HepG2 (cell line): Measurements from ENCODE around the gene KIAA0408. TPM values are rescaled to one million over a fixed set of nuclear protein-coding genes. Genes with fewer than 3 reads are reported as not detected.

Source experiments
- ATAC-seq: fragments of 200-7000 bp; cut with Tn5 transposase; 3 replicates; pipeline ENCODE4 v1.9.1; 2020; ENCODE audit warnings: mild to moderate bottlenecking, moderate library complexity
- BruUV-seq: library from RNA; stranded (reverse); fragments of 400-500 nt; replicated peaks from 2 replicates; lab custom pipeline; 2021; lab: Mats Ljungman, UMichigan
- CTCF ChIA-PET: fragments of 300-600 bp; formaldehyde crosslinking; extraction: SDS; loops from one replicate; lab custom pipeline; 2021; ENCODE audit warnings: low total read pairs, inconsistent platforms, low intra/inter-chr PET ratio; lab: Yijun Ruan, JAX
- POLR2A ChIA-PET: fragments of 350-600 bp; sonication (Branson Sonifier 250); formaldehyde crosslinking; loops from one replicate; lab custom pipeline; 2020; ENCODE audit warnings: antibody characterized with exemption, inconsistent platforms; lab: Yijun Ruan, JAX
- DNase-seq: peaks from one replicate; pipeline ENCODE4 v3.0.0-alpha.2; 2015; ENCODE audit warnings: low spot score
- FAIRE-seq: peaks from 3 replicates; lab custom pipeline; 2011; peaks lifted over from hg19 to GRCh38; lab: Jason Lieb, UNC
- H2AFZ ChIP-seq: one replicate; pipeline ENCODE4 v1.6.1; 2011; ENCODE audit warnings: low read length, inconsistent platforms
- H3K27ac ChIP-seq: fragments of 300-600 bp; 3 replicates; pipeline ENCODE4 v1.8.0; 2011; ENCODE audit warnings: mixed run types, mild to moderate bottlenecking, mixed read lengths, low read length, inconsistent platforms; ENCODE audit not compliant: insufficient read depth; ENCODE audit errors: extremely low read length
- H3K27me3 ChIP-seq, 2 experiments: fragments of 200-600 bp in 1 of 2; 2 replicates in 1 of 2; 3 replicates in 1 of 2; pipeline versions ENCODE4 v1.6.0 to v1.8.0; 2011; ENCODE audit warnings: low read length in 2 of 2, mild to moderate bottlenecking in 2 of 2, moderate library complexity in 2 of 2, inconsistent platforms in 1 of 2; ENCODE audit not compliant: insufficient read depth in 2 of 2, control insufficient read depth in 1 of 2
- H3K36me3 ChIP-seq, 2 experiments: fragments of 200-600 bp in 1 of 2; replicated peaks in 1 of 2; 2 replicates in 1 of 2; 3 replicates in 1 of 2; pipeline versions ENCODE4 v1.5.1 to v1.8.0; 2011; ENCODE audit warnings: low read length in 2 of 2, inconsistent platforms in 1 of 2; ENCODE audit not compliant: insufficient read depth in 2 of 2, control insufficient read depth in 1 of 2
- H3K4me1 ChIP-seq: 2 replicates; pipeline ENCODE4 v1.5.1; 2012; ENCODE audit warnings: low read length, inconsistent platforms; ENCODE audit not compliant: insufficient read depth
- H3K4me2 ChIP-seq: 2 replicates; pipeline ENCODE4 v1.6.0; 2011; ENCODE audit warnings: low read depth, low read length, inconsistent platforms
- H3K4me3 ChIP-seq, 3 experiments: fragments of 200-600 bp in 1 of 3; sonication (generic), shearing (Covaris generic) in 1 of 3; replicated peaks in 1 of 3; 2 replicates each; pipeline ENCODE4 v1.5.1; 2011 to 2016; ENCODE audit warnings: low read length in 3 of 3, inconsistent platforms in 2 of 3, low read depth in 2 of 3, mild to moderate bottlenecking in 2 of 3, control low read depth in 1 of 3, mixed read lengths in 1 of 3; ENCODE audit not compliant: insufficient read depth in 1 of 3
- H3K79me2 ChIP-seq: one replicate; pipeline ENCODE4 v1.6.1; 2011; ENCODE audit warnings: low read length, inconsistent platforms; ENCODE audit not compliant: insufficient read depth
- H3K9ac ChIP-seq: 2 replicates; pipeline ENCODE4 v1.6.0; 2011; ENCODE audit warnings: mild to moderate bottlenecking, low read depth, low read length, inconsistent platforms; ENCODE audit not compliant: insufficient read depth
- H3K9me3 ChIP-seq: 2 replicates; pipeline ENCODE4 v1.5.1; 2012; ENCODE audit warnings: mild to moderate bottlenecking, low read length
- H4K20me1 ChIP-seq: 2 replicates; pipeline ENCODE4 v1.6.0; 2011; ENCODE audit warnings: inconsistent platforms, mild to moderate bottlenecking, low read length, moderate library complexity; ENCODE audit not compliant: insufficient read depth
- E2F5 ChIP-seq: sonication (generic); formaldehyde crosslinking; conservative IDR thresholded peaks from 2 replicates; pipeline ENCODE4 v1.4.0; 2020; ENCODE audit warnings: missing genetic modification reagents
- FOXO1 ChIP-seq: sonication (generic); formaldehyde crosslinking; IDR thresholded peaks from 2 replicates; pipeline ENCODE4 v1.4.0; 2020; ENCODE audit warnings: missing genetic modification reagents
- HIVEP1 ChIP-seq: sonication (generic); formaldehyde crosslinking; IDR thresholded peaks from 2 replicates; pipeline ENCODE4 v1.4.0; 2020; ENCODE audit warnings: mild to moderate bottlenecking, missing genetic modification reagents
- HOXA3 ChIP-seq: sonication (generic); formaldehyde crosslinking; IDR thresholded peaks from 2 replicates; pipeline ENCODE4 v1.5.0; 2020; ENCODE audit warnings: missing genetic modification reagents
- PAXIP1 ChIP-seq: sonication (generic); formaldehyde crosslinking; conservative IDR thresholded peaks from 2 replicates; pipeline ENCODE4 v1.4.0; 2020; ENCODE audit warnings: mild to moderate bottlenecking, missing genetic modification reagents, moderate library complexity
- SOX6 ChIP-seq, 2 experiments: fragments of 450-650 bp in 1 of 2; sonication (generic) in 1 of 2; formaldehyde crosslinking in 1 of 2; IDR thresholded peaks; 2 replicates each; pipeline versions ENCODE4 v1.4.0 to v1.6.1; 2017 to 2020; ENCODE audit warnings: antibody characterized with exemption in 1 of 2, mild to moderate bottlenecking in 1 of 2, missing genetic modification reagents in 1 of 2
- ZFY ChIP-seq: sonication (generic); formaldehyde crosslinking; IDR thresholded peaks from 2 replicates; pipeline ENCODE4 v1.4.0; 2020; ENCODE audit warnings: missing genetic modification reagents
- ZNF562 ChIP-seq: sonication (generic); formaldehyde crosslinking; IDR thresholded peaks from 2 replicates; pipeline ENCODE4 v1.8.0; 2022; ENCODE audit warnings: missing genetic modification reagents, borderline replicate concordance
- WGBS: methylation state at CpG from one replicate; pipeline ENCODE4 v1.1.6; 2017; ENCODE audit warnings: low lambda C conversion rate; 5-methylcytosine and 5-hydroxymethylcytosine counted together
- in situ Hi-C: cut with HindIII; loops from 2 replicates; pipeline ENCODE4 v1.10.0; 2017; ENCODE audit warnings: low pct_unique_long_range_greater_than_20kb; ENCODE audit not compliant: extremely low pct_ligation_motif_present
- intact Hi-C: fragments of 100-400 bp; cut with micrococcal nuclease; formaldehyde crosslinking; loops from one replicate; pipeline ENCODE4 v1.10.0; 2022; ENCODE audit not compliant: unreplicated experiment
- polyA plus RNA-seq, 8 experiments: library from polyadenylated mRNA; depleted of rRNA in 3 of 8; stranded (reverse) in 7 of 8; unstranded in 1 of 8; fragments of >200 nt; fragmentation: Illumina TruSeq in 4 of 8; extraction: Trizol in 4 of 8; gene quantifications; 2 replicates each; pipeline versions ENCODE4 v1.2.1 to v1.2.3, GENCODE V29; 2011 to 2016; ENCODE audit warnings: low read depth in 4 of 8, missing spikeins in 1 of 8, mixed read lengths in 1 of 8; ENCODE audit not compliant: insufficient read depth in 1 of 8
- total RNA-seq, 5 experiments: library from RNA; depleted of rRNA; stranded (reverse); fragments of >200 nt; fragmentation: Illumina TruSeq; extraction: Trizol; gene quantifications; 2 replicates each; pipeline ENCODE4 v1.2.3, GENCODE V29; 2016; ENCODE audit warnings: low read depth in 1 of 5
- TF ChIP-seq, protein P1 (sequence below): sonication (generic); formaldehyde crosslinking; conservative IDR thresholded peaks from 2 replicates; pipeline ENCODE4 v1.4.0; 2020; ENCODE audit warnings: missing genetic modification reagents
- TF ChIP-seq, protein P2 (sequence below): sonication (generic); formaldehyde crosslinking; IDR thresholded peaks from 2 replicates; pipeline ENCODE4 v1.4.0; 2020; ENCODE audit warnings: missing genetic modification reagents; ENCODE audit errors: not compliant biosample characterization
- TF ChIP-seq, protein P3 (sequence below): sonication (generic); formaldehyde crosslinking; IDR thresholded peaks from 2 replicates; pipeline ENCODE4 v1.4.0; 2020; ENCODE audit warnings: missing genetic modification reagents

Gene KIAA0408
- total and polyA plus RNA-seq, 2 of the 13 experiments (the other 11 are each of a cell fraction or from before 2014, with no cell fraction given), result not detected

GRCh38 chr6:127464161-127464880 lies 5.1 kb upstream of the KIAA0408 start (continued):
- TF ChIP-seq PAXIP1 (no peak), E2F5 (CRISPR knock-in tag) (no peak)

GRCh38 chr6:127463056-127463455 lies 3.9 kb upstream of the KIAA0408 start:
- no TSS peak for BruUV-seq
- DNase-seq (no peak), ATAC-seq (no peak), FAIRE-seq (no peak)
- H3K4me3 ChIP-seq, result no peak overlapping the region
- WGBS, result 35% methylated on average over 5 of the region's 5 CpGs
- H3K79me2 ChIP-seq, result no peaks in the 10 kb centered on the region
- H2AFZ ChIP-seq, result no peak overlapping the region
- intact Hi-C loops (loop anchor here (10.0 kb wide), 1 partner anchor 1272 kb away; no protein-coding TSS in a partner anchor), in situ Hi-C loops (loop anchor here (5.0 kb wide), 1 partner anchor 79 kb away; no protein-coding TSS in a partner anchor)
- H3K27me3 ChIP-seq, result no peaks in the 10 kb centered on the region
- no peak overlapping the region for H3K9ac ChIP-seq
- no peaks in the 10 kb centered on the region for H4K20me1 ChIP-seq
- H3K27ac ChIP-seq, result no peak overlapping the region
- no peaks in the 10 kb centered on the region for H3K36me3 ChIP-seq
- no peak overlapping the region for H3K4me2 ChIP-seq
- POLR2A ChIA-PET, result no interaction called here
- H3K4me1 ChIP-seq, result peaks cover 5% of the 10 kb centered on the region
- CTCF ChIA-PET, result interaction anchor here (4.8 kb wide), 1 partner anchor 76 kb away, joined by 17 read pairs; no protein-coding TSS in a partner anchor
- no peaks in the 10 kb centered on the region for H3K9me3 ChIP-seq
- TF ChIP-seq HIVEP1 (CRISPR knock-in tag) (no peak), SOX6 (IDR thresholded peaks at IDR 0.05) (no peak), SOX6 (CRISPR knock-in tag; IDR thresholded peaks at IDR 0.05) (no peak), ZFY (CRISPR knock-in tag) (no peak), HOXA3 (CRISPR knock-in tag) (no peak), ZNF562 (CRISPR knock-in tag) (no peak), FOXO1 (CRISPR knock-in tag) (no peak)
- TF ChIP-seq, protein P1, sequence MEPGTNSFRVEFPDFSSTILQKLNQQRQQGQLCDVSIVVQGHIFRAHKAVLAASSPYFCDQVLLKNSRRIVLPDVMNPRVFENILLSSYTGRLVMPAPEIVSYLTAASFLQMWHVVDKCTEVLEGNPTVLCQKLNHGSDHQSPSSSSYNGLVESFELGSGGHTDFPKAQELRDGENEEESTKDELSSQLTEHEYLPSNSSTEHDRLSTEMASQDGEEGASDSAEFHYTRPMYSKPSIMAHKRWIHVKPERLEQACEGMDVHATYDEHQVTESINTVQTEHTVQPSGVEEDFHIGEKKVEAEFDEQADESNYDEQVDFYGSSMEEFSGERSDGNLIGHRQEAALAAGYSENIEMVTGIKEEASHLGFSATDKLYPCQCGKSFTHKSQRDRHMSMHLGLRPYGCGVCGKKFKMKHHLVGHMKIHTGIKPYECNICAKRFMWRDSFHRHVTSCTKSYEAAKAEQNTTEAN, result no peak
- TF ChIP-seq, protein P2, sequence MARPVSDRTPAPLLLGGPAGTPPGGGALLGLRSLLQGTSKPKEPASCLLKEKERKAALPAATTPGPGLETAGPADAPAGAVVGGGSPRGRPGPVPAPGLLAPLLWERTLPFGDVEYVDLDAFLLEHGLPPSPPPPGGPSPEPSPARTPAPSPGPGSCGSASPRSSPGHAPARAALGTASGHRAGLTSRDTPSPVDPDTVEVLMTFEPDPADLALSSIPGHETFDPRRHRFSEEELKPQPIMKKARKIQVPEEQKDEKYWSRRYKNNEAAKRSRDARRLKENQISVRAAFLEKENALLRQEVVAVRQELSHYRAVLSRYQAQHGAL, result no peak
- TF ChIP-seq, protein P3, sequence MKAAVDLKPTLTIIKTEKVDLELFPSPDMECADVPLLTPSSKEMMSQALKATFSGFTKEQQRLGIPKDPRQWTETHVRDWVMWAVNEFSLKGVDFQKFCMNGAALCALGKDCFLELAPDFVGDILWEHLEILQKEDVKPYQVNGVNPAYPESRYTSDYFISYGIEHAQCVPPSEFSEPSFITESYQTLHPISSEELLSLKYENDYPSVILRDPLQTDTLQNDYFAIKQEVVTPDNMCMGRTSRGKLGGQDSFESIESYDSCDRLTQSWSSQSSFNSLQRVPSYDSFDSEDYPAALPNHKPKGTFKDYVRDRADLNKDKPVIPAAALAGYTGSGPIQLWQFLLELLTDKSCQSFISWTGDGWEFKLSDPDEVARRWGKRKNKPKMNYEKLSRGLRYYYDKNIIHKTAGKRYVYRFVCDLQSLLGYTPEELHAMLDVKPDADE (CRISPR knock-in tag), result no peak
